Esophagus muscularis mucosa (tissue), 4 donors: ENCODE data around the gene ALG8.
"Not testable (repeated sequence)": the region's sequence is repeated elsewhere in the genome, so short reads cannot be mapped to it uniquely, and the experiment has no call there.

ENCODE experiments used
- CTCF ChIP-seq, 3 experiments: fragments of 200-600 bp in 2 of 3; fragments of 450-650 bp in 1 of 3; sonication (generic) in 2 of 3; IDR thresholded peaks; one replicate each; pipeline ENCODE4 v1.5.1; 2017 to 2019; ENCODE audit warnings: antibody characterized with exemption in 3 of 3, mild to moderate bottlenecking in 2 of 3, moderate library complexity in 1 of 3
- EP300 ChIP-seq: sonication (generic); formaldehyde crosslinking; IDR thresholded peaks from one replicate; pipeline ENCODE4 v1.6.1; 2017; ENCODE audit warnings: antibody characterized with exemption
- POLR2AphosphoS5 ChIP-seq, 2 donors: sonication (generic); formaldehyde crosslinking; IDR thresholded peaks; one replicate each; pipeline ENCODE4 v1.6.1; 2017; ENCODE audit warnings: antibody characterized with exemption in 2 of 2

GRCh38 chr11:78086521-78087074 lies 52.8 kb downstream of the ALG8 start:
- TF ChIP-seq CTCF (IDR thresholded peaks at IDR 0.05); EP300; POLR2AphosphoS5 (IDR thresholded peaks at IDR 0.05): not testable (repeated sequence)
